Progenitor cell of endocrine pancreas (in vitro differentiated cells): ENCODE results near the gene PGM5. TPM values are rescaled to one million over a fixed set of nuclear protein-coding genes. Genes with fewer than 3 reads are reported as not detected.
A peak's percentile ranks its signal among the peaks of the same experiment; 100 is the strongest.

ENCODE experiments used
- DNase-seq: peaks from one replicate; pipeline ENCODE4 v3.0.0; 2021; ENCODE audit warnings: low spot score; ENCODE audit not compliant: unreplicated experiment
- H3K27ac Mint-ChIP-seq: 2 replicates; pipeline ENCODE4 v1.8.0; 2021; ENCODE audit warnings: mild to moderate bottlenecking, moderate library complexity, mixed read lengths
- H3K27me3 Mint-ChIP-seq: 2 replicates; pipeline ENCODE4 v1.8.0; 2021; ENCODE audit warnings: mixed read lengths
- H3K36me3 Mint-ChIP-seq: 2 replicates; pipeline ENCODE4 v1.8.0; 2022; ENCODE audit warnings: mixed read lengths; ENCODE audit not compliant: insufficient read depth
- H3K4me1 Mint-ChIP-seq: 2 replicates; pipeline ENCODE4 v1.8.0; 2021; ENCODE audit warnings: low read depth, mixed read lengths
- H3K4me3 Mint-ChIP-seq: 2 replicates; pipeline ENCODE4 v1.8.0; 2021; ENCODE audit warnings: low read depth, mild to moderate bottlenecking, moderate library complexity, mixed read lengths
- H3K9me3 Mint-ChIP-seq: 2 replicates; pipeline ENCODE4 v1.8.0; 2021; ENCODE audit warnings: low read depth, mixed read lengths
- CTCF ChIP-seq: fragments of 200-600 bp; sonication (generic); IDR thresholded peaks from one replicate; pipeline ENCODE4 v1.5.0; 2021; ENCODE audit warnings: antibody characterized with exemption, mild to moderate bottlenecking; ENCODE audit not compliant: unreplicated experiment
- total RNA-seq: library from RNA; stranded (reverse); gene quantifications from 2 replicates; pipeline ENCODE4 v1.2.1, GENCODE V29; 2021

Gene PGM5
- total RNA-seq, 1 donor from 2014 or later: 3.9 TPM

GRCh38 chr9:68457803-68458202 is 101.4 kb downstream of the PGM5 start:
- TF ChIP-seq CTCF: no peak
- Mint-ChIP-seq H3K27me3 (no peaks in the 10 kb centered on the region), H3K27ac (no peak overlapping the region), H3K36me3 (no peaks in the 10 kb centered on the region), H3K9me3 (no peaks in the 10 kb centered on the region), H3K4me1 (no peaks in the 10 kb centered on the region), H3K4me3 (no peak overlapping the region)
- DNase-seq: no peak

- no peak overlapping the region for H3K4me3 Mint-ChIP-seq
- H3K27me3 Mint-ChIP-seq: no peaks in the 10 kb centered on the region
- no peaks in the 10 kb centered on the region for H3K9me3 Mint-ChIP-seq
- no peaks in the 10 kb centered on the region for H3K36me3 Mint-ChIP-seq
- TF ChIP-seq CTCF: no peak
- H3K27ac Mint-ChIP-seq: no peak overlapping the region
- H3K4me1 Mint-ChIP-seq: no peaks in the 10 kb centered on the region
- DNase-seq: no peak
Observed at GRCh38 chr9:68458918-68459317, 102.5 kb downstream of the PGM5 start.

DNA sequence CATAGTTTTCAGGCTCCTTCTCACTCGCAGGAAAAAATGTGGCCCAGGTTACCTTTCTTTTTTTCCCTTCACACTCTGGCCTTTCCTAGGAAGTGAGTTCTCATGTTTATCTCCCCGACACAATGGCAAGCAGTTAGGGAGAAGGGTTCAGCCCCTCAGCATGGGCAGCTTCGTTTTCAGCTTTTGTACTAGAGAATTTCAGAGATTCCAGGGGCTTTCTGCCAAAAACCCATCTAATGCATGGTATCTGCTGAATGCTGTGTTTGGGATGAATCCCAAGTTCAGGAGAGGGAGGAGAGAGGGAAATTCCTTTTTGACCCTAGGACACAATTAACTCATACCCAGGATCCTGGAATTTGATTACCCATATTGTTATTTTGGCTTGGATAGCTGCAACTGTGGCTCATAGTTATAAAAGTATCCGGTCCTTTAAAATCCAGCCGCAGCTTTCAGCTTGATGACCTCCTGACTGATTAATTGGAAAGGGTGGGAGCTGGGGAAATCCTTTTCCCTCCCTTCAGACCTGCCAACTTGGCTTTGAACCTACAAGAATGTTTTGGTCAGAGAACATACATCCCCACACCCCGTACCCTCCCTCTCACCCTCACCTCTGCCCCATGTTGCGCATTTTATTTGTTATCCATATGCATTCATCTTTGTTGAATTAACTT is 105.8 kb downstream of the PGM5 start:
- Mint-ChIP-seq H3K36me3 (no peaks in the 10 kb centered on the region), H3K4me3 (no peak overlapping the region), H3K4me1 (no peaks in the 10 kb centered on the region), H3K27ac (no peak overlapping the region), H3K27me3 (peaks cover 5% of the 10 kb centered on the region), H3K9me3 (peaks cover 5% of the 10 kb centered on the region)
- no peak for DNase-seq
- TF ChIP-seq CTCF: no peak

DNA sequence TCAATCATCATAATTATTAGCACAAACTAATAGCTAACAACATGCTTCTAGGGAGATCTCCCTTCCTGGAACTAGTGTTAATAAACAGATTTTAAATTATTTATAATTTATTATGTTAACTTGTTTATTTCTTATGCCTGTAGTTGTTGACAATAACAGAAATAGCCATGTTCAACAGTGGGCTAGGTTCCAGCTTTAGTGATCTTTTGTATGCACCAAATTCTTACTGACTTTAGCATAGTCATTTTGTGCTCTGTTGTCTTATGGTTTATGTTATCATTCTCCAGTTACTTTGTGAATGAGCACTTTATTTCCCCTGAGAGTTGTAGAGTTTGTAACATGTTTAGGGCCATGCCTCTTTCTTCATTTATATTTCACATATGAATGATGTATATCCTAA is 113.7 kb downstream of the PGM5 start:
- Mint-ChIP-seq H3K27ac (no peak overlapping the region), H3K4me1 (no peaks in the 10 kb centered on the region), H3K27me3 (peaks cover 8% of the 10 kb centered on the region), H3K9me3 (peaks cover 5% of the 10 kb centered on the region), H3K4me3 (no peak overlapping the region), H3K36me3 (no peaks in the 10 kb centered on the region)
- no peak for DNase-seq
- TF ChIP-seq CTCF: no peak

DNA sequence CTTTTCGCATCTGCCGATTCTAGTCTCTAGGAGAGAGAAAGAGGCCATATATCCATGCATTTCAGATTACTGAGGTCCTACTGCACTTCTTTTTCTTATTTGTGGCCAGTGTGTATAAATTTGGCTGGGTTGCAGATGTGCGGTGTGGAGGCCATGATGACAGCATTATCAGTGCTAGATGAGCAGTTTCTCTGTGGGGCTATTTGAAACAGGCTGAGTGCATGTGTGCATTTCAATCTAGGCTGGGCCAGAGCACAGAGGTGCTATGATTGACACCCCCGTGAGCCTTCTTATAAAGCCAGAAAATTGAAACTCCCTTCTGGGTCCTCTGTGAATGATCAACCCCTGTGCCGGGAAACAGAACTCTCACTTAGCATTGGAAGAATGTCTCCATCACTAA is 114.2 kb downstream of the PGM5 start:
- peaks cover 5% of the 10 kb centered on the region for H3K9me3 Mint-ChIP-seq
- no peaks in the 10 kb centered on the region for H3K4me1 Mint-ChIP-seq
- H3K27ac Mint-ChIP-seq: peak overlapping the region; percentile 27
- DNase-seq: no peak
- TF ChIP-seq CTCF: no peak
- peaks cover 8% of the 10 kb centered on the region for H3K27me3 Mint-ChIP-seq
- H3K36me3 Mint-ChIP-seq: no peaks in the 10 kb centered on the region
- no peak overlapping the region for H3K4me3 Mint-ChIP-seq
